Right lobe of liver (tissue), 4 donors: ENCODE results near the gene IER2.

Experiments used
- POLR2A ChIP-seq: fragments of 450-650 bp; IDR thresholded peaks from one replicate; pipeline ENCODE4 v1.6.1; 2017; ENCODE audit warnings: antibody characterized with exemption, mild to moderate bottlenecking
- TF ChIP-seq, protein P1 (sequence below), 4 donors: fragments of 200-600 bp in 3 of 4; fragments of 450-650 bp in 1 of 4; IDR thresholded peaks; one replicate each; pipeline versions ENCODE4 v1.5.1 to v1.8.0; 2016 to 2022; ENCODE audit warnings: antibody characterized with exemption in 4 of 4, mild to moderate bottlenecking in 2 of 4
- donor health status: DM: no; HTN: no; CAD: no.
- donor health status: DM: no; HTN: no; CAD: no.
- donor health status: DM: no; HTN: yes; CAD: no.

- TF ChIP-seq, protein P1, sequence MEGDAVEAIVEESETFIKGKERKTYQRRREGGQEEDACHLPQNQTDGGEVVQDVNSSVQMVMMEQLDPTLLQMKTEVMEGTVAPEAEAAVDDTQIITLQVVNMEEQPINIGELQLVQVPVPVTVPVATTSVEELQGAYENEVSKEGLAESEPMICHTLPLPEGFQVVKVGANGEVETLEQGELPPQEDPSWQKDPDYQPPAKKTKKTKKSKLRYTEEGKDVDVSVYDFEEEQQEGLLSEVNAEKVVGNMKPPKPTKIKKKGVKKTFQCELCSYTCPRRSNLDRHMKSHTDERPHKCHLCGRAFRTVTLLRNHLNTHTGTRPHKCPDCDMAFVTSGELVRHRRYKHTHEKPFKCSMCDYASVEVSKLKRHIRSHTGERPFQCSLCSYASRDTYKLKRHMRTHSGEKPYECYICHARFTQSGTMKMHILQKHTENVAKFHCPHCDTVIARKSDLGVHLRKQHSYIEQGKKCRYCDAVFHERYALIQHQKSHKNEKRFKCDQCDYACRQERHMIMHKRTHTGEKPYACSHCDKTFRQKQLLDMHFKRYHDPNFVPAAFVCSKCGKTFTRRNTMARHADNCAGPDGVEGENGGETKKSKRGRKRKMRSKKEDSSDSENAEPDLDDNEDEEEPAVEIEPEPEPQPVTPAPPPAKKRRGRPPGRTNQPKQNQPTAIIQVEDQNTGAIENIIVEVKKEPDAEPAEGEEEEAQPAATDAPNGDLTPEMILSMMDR (IDR thresholded peaks at IDR 0.05) = no peak
- TF ChIP-seq POLR2A = no peak
Measured at GRCh38 chr19:13121551-13122274, 28.5 kb upstream of the IER2 start.
